Raji (cell line): ENCODE results near the gene BBS9.

Experiments
- POLR2A ChIP-seq: IDR thresholded peaks from 2 replicates; pipeline ENCODE4 v1.6.1; 2011; ENCODE audit warnings: low read depth, low read length, control low read depth; ENCODE audit not compliant: insufficient read depth

Gene BBS9

GRCh38 chr7:33355386-33355785 is 226.0 kb downstream of the BBS9 start:
- TF ChIP-seq POLR2A: no peak

GRCh38 chr7:33356336-33356735 is 227.0 kb downstream of the BBS9 start:
- no peak for TF ChIP-seq POLR2A

GRCh38 chr7:33357846-33358245 is 228.5 kb downstream of the BBS9 start:
- no peak for TF ChIP-seq POLR2A

GRCh38 chr7:33369888-33370287 is 240.5 kb downstream of the BBS9 start:
- no peak for TF ChIP-seq POLR2A

GRCh38 chr7:33373195-33373594 is 243.8 kb downstream of the BBS9 start:
- TF ChIP-seq POLR2A: no peak

- TF ChIP-seq POLR2A: no peak
Measured at GRCh38 chr7:33379891-33380525, 250.6 kb downstream of the BBS9 start.

- no peak for TF ChIP-seq POLR2A
Measured at GRCh38 chr7:33388332-33388731, 259.0 kb downstream of the BBS9 start.

GRCh38 chr7:33392148-33392547 is 262.8 kb downstream of the BBS9 start:
- TF ChIP-seq POLR2A: no peak

GRCh38 chr7:33393770-33394169 is 264.4 kb downstream of the BBS9 start:
- TF ChIP-seq POLR2A: no peak

- TF ChIP-seq POLR2A: no peak
Measured at GRCh38 chr7:33395340-33395739, 266.0 kb downstream of the BBS9 start.

- no peak for TF ChIP-seq POLR2A
Measured at GRCh38 chr7:33399528-33400213, 270.3 kb downstream of the BBS9 start.

GRCh38 chr7:33400214-33400538 is 270.8 kb downstream of the BBS9 start:
- no peak for TF ChIP-seq POLR2A

- TF ChIP-seq POLR2A: no peak
Measured at GRCh38 chr7:33410266-33410665, 280.9 kb downstream of the BBS9 start.

GRCh38 chr7:33411020-33411419 is 281.7 kb downstream of the BBS9 start:
- no peak for TF ChIP-seq POLR2A

GRCh38 chr7:33412331-33412730 is 283.0 kb downstream of the BBS9 start:
- TF ChIP-seq POLR2A: no peak

GRCh38 chr7:33418251-33418701 is 288.9 kb downstream of the BBS9 start:
- TF ChIP-seq POLR2A: no peak
